DND-41 (cell line): ENCODE measurements around the gene PELI2.

ENCODE experiments used
- ATAC-seq: fragments of 200-7000 bp; cut with Tn5 transposase; 3 replicates; pipeline ENCODE4 v1.9.1; 2021; ENCODE audit warnings: low read depth; ENCODE audit not compliant: insufficient read depth
- DNase-seq: peaks from one replicate; pipeline ENCODE4 v3.0.0-alpha.2; 2020
- H2AFZ ChIP-seq: 2 replicates; pipeline ENCODE4 v1.6.0; 2012; ENCODE audit warnings: low read depth, low read length
- H3K27ac ChIP-seq: 2 replicates; pipeline ENCODE4 v1.5.1; 2012; ENCODE audit warnings: low read length, inconsistent platforms
- H3K27me3 ChIP-seq: fragments of 200-600 bp; sonication (generic); 2 replicates; pipeline ENCODE4 v1.6.0; 2012; ENCODE audit warnings: low read length, mild to moderate bottlenecking, inconsistent platforms; ENCODE audit not compliant: insufficient read depth, poor library complexity
- H3K36me3 ChIP-seq: 2 replicates; pipeline ENCODE4 v1.5.1; 2012; ENCODE audit warnings: low read length, inconsistent platforms; ENCODE audit not compliant: insufficient read depth
- H3K4me1 ChIP-seq: 2 replicates; pipeline ENCODE4 v1.5.1; 2012; ENCODE audit warnings: mild to moderate bottlenecking, low read length; ENCODE audit not compliant: insufficient read depth
- H3K4me2 ChIP-seq: 2 replicates; pipeline ENCODE4 v1.6.0; 2012; ENCODE audit warnings: mild to moderate bottlenecking, moderate library complexity, low read length, inconsistent platforms; ENCODE audit not compliant: insufficient read depth
- H3K4me3 ChIP-seq, 2 experiments: fragments of 200-600 bp in 1 of 2; shearing (Covaris generic) in 1 of 2; 2 replicates each; pipeline ENCODE4 v1.5.1; 2012 to 2016; ENCODE audit warnings: inconsistent platforms in 2 of 2, low read length in 2 of 2, mild to moderate bottlenecking in 2 of 2, low read depth in 1 of 2, moderate library complexity in 1 of 2
- H3K79me2 ChIP-seq: 2 replicates; pipeline ENCODE4 v1.6.0; 2012; ENCODE audit warnings: low read length, inconsistent platforms; ENCODE audit not compliant: insufficient read depth
- H3K9ac ChIP-seq: 2 replicates; pipeline ENCODE4 v1.6.0; 2012; ENCODE audit warnings: low read depth, mild to moderate bottlenecking, inconsistent platforms, low read length, moderate library complexity
- H3K9me3 ChIP-seq: 2 replicates; pipeline ENCODE4 v1.5.1; 2012; ENCODE audit warnings: low read length, moderate library complexity, mild to moderate bottlenecking, inconsistent platforms; ENCODE audit not compliant: insufficient read depth, severe bottlenecking
- H4K20me1 ChIP-seq: 2 replicates; pipeline ENCODE4 v1.6.0; 2012; ENCODE audit warnings: low read length; ENCODE audit not compliant: insufficient read depth
- CTCF ChIP-seq: IDR thresholded peaks from 2 replicates; pipeline ENCODE4 v1.5.1; 2012; ENCODE audit warnings: borderline replicate concordance, low read length, moderate library complexity, mild to moderate bottlenecking; ENCODE audit not compliant: poor library complexity, severe bottlenecking; ENCODE audit errors: extremely low read depth
- EZH2 ChIP-seq: IDR thresholded peaks from 3 replicates; pipeline ENCODE4 v1.6.1; 2012; ENCODE audit warnings: borderline replicate concordance, low read depth, mild to moderate bottlenecking, moderate library complexity, low read length, inconsistent platforms; ENCODE audit not compliant: severe bottlenecking

Gene PELI2

GRCh38 chr14:56313789-56314188 is 195.6 kb downstream of the PELI2 start:
- no peak for DNase-seq
- no peak overlapping the region for H3K4me2 ChIP-seq
- H4K20me1 ChIP-seq = no peaks in the 10 kb centered on the region

GRCh38 chr14:56318393-56319115 is 200.3 kb downstream of the PELI2 start:
- TF ChIP-seq EZH2 (no peak), CTCF (no peak)
- no peak for DNase-seq

More at GRCh38 chr14:56313789-56314188, 195.6 kb downstream of the PELI2 start:
- H2AFZ ChIP-seq = no peak overlapping the region
- no peak for ATAC-seq
- H3K27me3 ChIP-seq = no peaks in the 10 kb centered on the region
- H3K9me3 ChIP-seq = peaks cover 5% of the 10 kb centered on the region
- no peak overlapping the region for H3K9ac ChIP-seq
- no peaks in the 10 kb centered on the region for H3K79me2 ChIP-seq
- H3K4me1 ChIP-seq = peaks cover 11% of the 10 kb centered on the region
- no peak overlapping the region for H3K27ac ChIP-seq
- peaks cover 9% of the 10 kb centered on the region; the same call in 1 of the 2 replicates for H3K36me3 ChIP-seq
- TF ChIP-seq EZH2 = no peak
- no peak for TF ChIP-seq CTCF
- H3K4me3 ChIP-seq = no peak overlapping the region

GRCh38 chr14:56321861-56322260 is 203.7 kb downstream of the PELI2 start:
- DNase-seq (no peak), ATAC-seq (no peak)
- Histone ChIP-seq H3K27me3 (no peaks in the 10 kb centered on the region), H3K36me3 (peaks cover 6% of the 10 kb centered on the region; the same call in 1 of the 2 replicates), H3K9ac (no peak overlapping the region), H3K9me3 (peaks cover 5% of the 10 kb centered on the region), H3K27ac (no peak overlapping the region), H3K79me2 (no peaks in the 10 kb centered on the region), H4K20me1 (no peaks in the 10 kb centered on the region), H2AFZ (no peak overlapping the region), H3K4me1 (peaks cover 24% of the 10 kb centered on the region), H3K4me2 (no peak overlapping the region), H3K4me3 (no peak overlapping the region)
- TF ChIP-seq EZH2 (no peak), CTCF (no peak)

More at GRCh38 chr14:56318393-56319115, 200.3 kb downstream of the PELI2 start:
- H4K20me1 ChIP-seq = no peaks in the 10 kb centered on the region
- no peak overlapping the region for H2AFZ ChIP-seq
- H3K9ac ChIP-seq = no peak overlapping the region
- H3K27ac ChIP-seq = peak overlapping the region; percentile 35
- H3K4me2 ChIP-seq = no peak overlapping the region
- H3K27me3 ChIP-seq = no peaks in the 10 kb centered on the region
- H3K4me3 ChIP-seq = no peak overlapping the region
- peaks cover 24% of the 10 kb centered on the region for H3K4me1 ChIP-seq
- H3K36me3 ChIP-seq = peaks cover 6% of the 10 kb centered on the region; the same call in 1 of the 2 replicates
- H3K79me2 ChIP-seq = no peaks in the 10 kb centered on the region
- H3K9me3 ChIP-seq = peaks cover 5% of the 10 kb centered on the region
- ATAC-seq = peak; percentile 68
